ENCODE measurements around the gene CDHR5. TPM values are rescaled to one million over a fixed set of nuclear protein-coding genes. Genes with fewer than 3 reads are reported as not detected.

CDHR5 gene
- total RNA-seq, 3 donors from 2014 or later (not counting 1 experiment from before 2014, with no cell fraction given) = not detected

DNA sequence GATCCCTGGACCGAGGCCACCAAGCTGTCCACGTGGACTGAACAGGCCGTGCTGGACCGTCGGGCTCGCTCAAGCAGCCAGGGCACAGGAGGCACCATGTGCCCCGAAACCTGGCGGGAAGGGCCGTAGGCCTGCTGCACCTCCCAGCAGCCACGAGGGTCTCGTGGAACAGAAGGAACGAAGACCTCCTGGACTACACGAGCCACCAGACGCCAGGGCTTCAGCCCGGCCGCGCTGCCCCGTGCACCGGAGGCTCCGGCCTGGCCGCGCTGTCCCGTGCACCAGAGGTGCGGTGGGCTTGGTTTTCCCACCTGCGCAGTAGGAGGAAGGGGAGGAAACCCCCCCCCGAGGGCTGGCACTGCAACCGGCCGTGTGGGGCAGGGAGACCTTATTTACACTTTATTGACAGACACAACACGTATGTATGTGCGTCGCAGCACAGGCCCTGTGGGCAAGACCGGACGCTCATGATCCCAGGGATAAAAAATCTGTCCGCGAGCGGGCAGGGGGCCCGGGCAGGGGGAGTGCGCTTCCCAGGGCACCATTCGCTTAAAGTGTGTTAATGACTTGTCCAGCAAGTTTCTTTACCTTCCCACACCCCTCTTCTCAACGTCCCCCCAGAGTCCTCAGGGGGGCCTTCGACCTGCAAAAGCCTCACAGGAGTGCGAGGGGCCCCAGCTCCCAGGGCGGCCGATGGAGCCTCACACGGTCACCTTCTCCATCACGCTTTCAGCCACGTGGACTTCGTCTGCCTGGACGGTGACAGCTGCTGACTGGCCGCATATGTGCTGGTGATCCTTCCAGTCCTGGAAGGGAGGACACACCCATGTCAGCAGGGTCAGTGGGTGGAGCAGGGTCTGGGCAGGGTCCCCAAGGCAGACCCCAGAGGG is 19.3 kb upstream of the CDHR5 start:
- Histone ChIP-seq H3K27me3 (ENCODE audit: control insufficient read depth, insufficient read depth, low read length) (peaks cover 5% of the 10 kb centered on the region), H3K9me3 (ENCODE audit: control insufficient read depth, insufficient read depth, low read length) (peaks cover 4% of the 10 kb centered on the region), H3K36me3 (ENCODE audit: control insufficient read depth, insufficient read depth, low read length) (peaks cover 6% of the 10 kb centered on the region), H3K4me1 (ENCODE audit: control insufficient read depth, insufficient read depth, low read length) (peaks cover 14% of the 10 kb centered on the region), H3K27ac (ENCODE audit: low read length) (no peak overlapping the region), H3K4me3 (ENCODE audit: low read length) (no peak overlapping the region)
- Mint-ChIP-seq H3K9me3 (no peaks in the 10 kb centered on the region), H3K27me3 (ENCODE audit: low read depth in 2 of 2) (peaks cover 0 to 5% of the 10 kb centered on the region in 2 donors), H3K4me3 (no peak overlapping the region), H3K4me1 (peaks cover 5 to 12% of the 10 kb centered on the region in 2 donors), H3K27ac (no peak overlapping the region), H3K36me3 (no peaks in the 10 kb centered on the region)
- ATAC-seq (no peak), DNase-seq (no peak)
- WGBS (ENCODE audit: insufficient coverage) = 95% methylated on average over 50 of the region's 50 CpGs
- TF ChIP-seq, protein P1, sequence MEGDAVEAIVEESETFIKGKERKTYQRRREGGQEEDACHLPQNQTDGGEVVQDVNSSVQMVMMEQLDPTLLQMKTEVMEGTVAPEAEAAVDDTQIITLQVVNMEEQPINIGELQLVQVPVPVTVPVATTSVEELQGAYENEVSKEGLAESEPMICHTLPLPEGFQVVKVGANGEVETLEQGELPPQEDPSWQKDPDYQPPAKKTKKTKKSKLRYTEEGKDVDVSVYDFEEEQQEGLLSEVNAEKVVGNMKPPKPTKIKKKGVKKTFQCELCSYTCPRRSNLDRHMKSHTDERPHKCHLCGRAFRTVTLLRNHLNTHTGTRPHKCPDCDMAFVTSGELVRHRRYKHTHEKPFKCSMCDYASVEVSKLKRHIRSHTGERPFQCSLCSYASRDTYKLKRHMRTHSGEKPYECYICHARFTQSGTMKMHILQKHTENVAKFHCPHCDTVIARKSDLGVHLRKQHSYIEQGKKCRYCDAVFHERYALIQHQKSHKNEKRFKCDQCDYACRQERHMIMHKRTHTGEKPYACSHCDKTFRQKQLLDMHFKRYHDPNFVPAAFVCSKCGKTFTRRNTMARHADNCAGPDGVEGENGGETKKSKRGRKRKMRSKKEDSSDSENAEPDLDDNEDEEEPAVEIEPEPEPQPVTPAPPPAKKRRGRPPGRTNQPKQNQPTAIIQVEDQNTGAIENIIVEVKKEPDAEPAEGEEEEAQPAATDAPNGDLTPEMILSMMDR (IDR thresholded peaks at IDR 0.05) = no peak
- intact Hi-C loops (cut with micrococcal nuclease) = no loop called here

GRCh38 chr11:643366-643765 is 18.6 kb upstream of the CDHR5 start:
- intact Hi-C loops (cut with micrococcal nuclease) = no loop called here
- WGBS (ENCODE audit: insufficient coverage) = 81% methylated on average over 9 of the region's 9 CpGs
- ATAC-seq = no peak

GRCh38 chr11:641806-642370 is 17.1 kb upstream of the CDHR5 start:
- Histone ChIP-seq H3K27ac (ENCODE audit: low read length) (no peak overlapping the region), H3K9me3 (ENCODE audit: control insufficient read depth, insufficient read depth, low read length) (peaks cover 4% of the 10 kb centered on the region), H3K27me3 (ENCODE audit: control insufficient read depth, insufficient read depth, low read length) (peaks cover 16% of the 10 kb centered on the region), H3K4me3 (ENCODE audit: low read length) (no peak overlapping the region), H3K4me1 (ENCODE audit: control insufficient read depth, insufficient read depth, low read length) (peaks cover 18% of the 10 kb centered on the region), H3K36me3 (ENCODE audit: control insufficient read depth, insufficient read depth, low read length) (peaks cover 6% of the 10 kb centered on the region)
- DNase-seq = no peak
- intact Hi-C loops (cut with micrococcal nuclease) = no loop called here
- Mint-ChIP-seq H3K9me3 (no peaks in the 10 kb centered on the region), H3K36me3 (no peaks in the 10 kb centered on the region), H3K27ac (no peak overlapping the region), H3K4me3 (no peak overlapping the region), H3K27me3 (ENCODE audit: low read depth in 2 of 2) (peaks cover 8 to 18% of the 10 kb centered on the region in 2 donors), H3K4me1 (peaks cover 5 to 19% of the 10 kb centered on the region in 2 donors)
- TF ChIP-seq, protein P1 (IDR thresholded peaks at IDR 0.05) = no peak
- 96% methylated on average over 19 of the region's 19 CpGs for WGBS (ENCODE audit: insufficient coverage)
- no peak for ATAC-seq

More at GRCh38 chr11:643366-643765, 18.6 kb upstream of the CDHR5 start:
- no peak overlapping the region for H3K4me3 ChIP-seq (ENCODE audit: low read length)
- H3K9me3 ChIP-seq (ENCODE audit: control insufficient read depth, insufficient read depth, low read length) = peaks cover 4% of the 10 kb centered on the region
- Mint-ChIP-seq H3K27ac (no peak overlapping the region), H3K9me3 (no peaks in the 10 kb centered on the region), H3K36me3 (no peaks in the 10 kb centered on the region), H3K4me3 (no peak overlapping the region), H3K4me1 (peaks cover 5 to 12% of the 10 kb centered on the region in 2 donors), H3K27me3 (ENCODE audit: low read depth in 2 of 2) (peaks cover 0 to 11% of the 10 kb centered on the region in 2 donors)
- peaks cover 6% of the 10 kb centered on the region for H3K36me3 ChIP-seq (ENCODE audit: control insufficient read depth, insufficient read depth, low read length)
- H3K27ac ChIP-seq (ENCODE audit: low read length) = no peak overlapping the region
- DNase-seq = no peak
- peaks cover 8% of the 10 kb centered on the region for H3K27me3 ChIP-seq (ENCODE audit: control insufficient read depth, insufficient read depth, low read length)
- peaks cover 18% of the 10 kb centered on the region for H3K4me1 ChIP-seq (ENCODE audit: control insufficient read depth, insufficient read depth, low read length)
- TF ChIP-seq, protein P1 (IDR thresholded peaks at IDR 0.05) = no peak

Data from natural killer cell (primary cell).